ENCODE data around the gene LDLR.

GRCh38 chr19:11137542-11138384 is 48.5 kb downstream of the LDLR start:
- TF ChIP-seq CTCF (IDR thresholded peaks at IDR 0.05) (peak; percentile 70), EZH2 (IDR thresholded peaks at IDR 0.05) (no peak), EZH2phosphoT487 (IDR thresholded peaks at IDR 0.05) (no peak)
